ENCODE data around the gene L1TD1. TPM values are rescaled to one million over a fixed set of nuclear protein-coding genes. Genes with fewer than 3 reads are reported as not detected.
"Not testable (repeated sequence)": the region's sequence is repeated elsewhere in the genome, so short reads cannot be mapped to it uniquely, and the experiment has no call there.

L1TD1 gene
- total RNA-seq, 5 donors from 2014 or later (not counting 1 experiment from before 2014, with no cell fraction given): 0.09 to 0.47 (median 0.40) TPM; not detected in 1

GRCh38 chr1:62183164-62184020 lies 11.3 kb upstream of the L1TD1 start:
- H3K9me3 Mint-ChIP-seq; H3K36me3 Mint-ChIP-seq; H3K4me1 Mint-ChIP-seq; H3K27me3 Mint-ChIP-seq; CTCF ChIA-PET; H3K4me3 ChIP-seq (ENCODE audit: control insufficient read depth in 1 of 2, extremely low read depth in 1 of 2, low read length in 1 of 2); H3K4me3 Mint-ChIP-seq; H3K27me3 ChIP-seq (replicated peaks in 1 of 2; ENCODE audit: control insufficient read depth in 2 of 2, extremely low read depth in 1 of 2, insufficient read depth in 2 of 2, low read length in 1 of 2); H3K9me3 ChIP-seq; H3K27ac Mint-ChIP-seq; DNase-seq; H3K27ac ChIP-seq (ENCODE audit: low read length); ATAC-seq (replicated peaks in 1 of 4); H3K4me1 ChIP-seq (ENCODE audit: control insufficient read depth in 1 of 2, extremely low read depth in 1 of 2, insufficient read depth in 2 of 2, low read length in 2 of 2); H3K36me3 ChIP-seq (ENCODE audit: control insufficient read depth in 2 of 2, extremely low read depth in 1 of 2, insufficient read depth in 1 of 2, low read length in 1 of 2): not testable (repeated sequence)
- POLR2A ChIA-PET: interaction anchor here in 1 of 2 donors (0.6 kb wide), 1 partner anchor 14 kb away, joined by 3 read pairs; no protein-coding TSS in a partner anchor
- 81% methylated on average over 6 of the region's 11 CpGs for WGBS (ENCODE audit: insufficient coverage)

- POLR2A ChIA-PET: interaction anchor here in 1 of 2 donors (0.6 kb wide), 1 partner anchor 15 kb away, joined by 3 read pairs; no protein-coding TSS in a partner anchor
- Mint-ChIP-seq H3K27me3 (peaks cover 0 to 3% of the 10 kb centered on the region in 2 donors), H3K4me1 (no peaks in the 10 kb centered on the region)
These were observed 10.3 kb upstream of the L1TD1 start for GRCh38 chr1:62184336-62184735.

DNA sequence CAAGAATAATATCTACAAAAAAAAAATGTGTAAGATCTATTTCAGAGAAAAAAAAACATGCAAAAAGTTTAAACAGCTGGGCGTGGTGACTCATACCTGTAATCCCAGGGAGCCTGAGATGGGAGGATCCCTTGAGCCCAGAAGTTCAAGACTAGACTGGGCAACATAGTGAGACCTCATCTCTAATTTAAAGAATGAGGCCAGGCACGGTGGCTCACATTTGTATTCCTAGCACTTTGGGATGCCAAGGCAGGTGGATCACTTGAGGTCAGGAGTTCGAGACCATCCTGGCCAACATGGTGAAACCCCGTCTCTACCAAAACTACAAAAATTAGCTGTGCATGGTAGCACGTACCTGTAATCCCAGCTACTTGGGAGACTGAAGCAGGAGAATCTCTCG lies 9.4 kb upstream of the L1TD1 start:
- H3K4me1 ChIP-seq (ENCODE audit: control insufficient read depth in 1 of 2, extremely low read depth in 1 of 2, insufficient read depth in 2 of 2, low read length in 2 of 2); ATAC-seq (replicated peaks in 1 of 4); H3K4me3 Mint-ChIP-seq; H3K9me3 Mint-ChIP-seq; H3K36me3 ChIP-seq (ENCODE audit: control insufficient read depth in 2 of 2, extremely low read depth in 1 of 2, insufficient read depth in 1 of 2, low read length in 1 of 2); H3K4me1 Mint-ChIP-seq; H3K27ac ChIP-seq (ENCODE audit: low read length); H3K27me3 ChIP-seq (replicated peaks in 1 of 2; ENCODE audit: control insufficient read depth in 2 of 2, extremely low read depth in 1 of 2, insufficient read depth in 2 of 2, low read length in 1 of 2); DNase-seq; POLR2A ChIA-PET; H3K36me3 Mint-ChIP-seq; H3K4me3 ChIP-seq (ENCODE audit: control insufficient read depth in 1 of 2, extremely low read depth in 1 of 2, low read length in 1 of 2); H3K9me3 ChIP-seq; H3K27ac Mint-ChIP-seq; H3K27me3 Mint-ChIP-seq: not testable (repeated sequence)
- 81% methylated on average over 5 of the region's 6 CpGs for WGBS (ENCODE audit: insufficient coverage)
- CTCF ChIA-PET: interaction anchor here in 1 of 2 donors (0.9 kb wide), 1 partner anchor 120 kb away, joined by 3 read pairs; no protein-coding TSS in a partner anchor

More at GRCh38 chr1:62184336-62184735, 10.3 kb upstream of the L1TD1 start:
- no CpG with 5 or more reads among the region's 7 CpGs for WGBS (ENCODE audit: insufficient coverage)
- ATAC-seq (replicated peaks in 1 of 4) (no peak), DNase-seq (no peak)
- H3K9me3 Mint-ChIP-seq: no peaks in the 10 kb centered on the region
- no peaks in the 10 kb centered on the region for H3K4me1 ChIP-seq (ENCODE audit: control insufficient read depth in 1 of 2, extremely low read depth in 1 of 2, insufficient read depth in 2 of 2, low read length in 2 of 2)
- H3K27ac ChIP-seq (ENCODE audit: low read length): no peak overlapping the region
- CTCF ChIA-PET: no interaction called here
- H3K4me3 Mint-ChIP-seq: no peak overlapping the region
- no peak overlapping the region for H3K27ac Mint-ChIP-seq
- H3K27me3 ChIP-seq (replicated peaks in 1 of 2; ENCODE audit: control insufficient read depth in 2 of 2, extremely low read depth in 1 of 2, insufficient read depth in 2 of 2, low read length in 1 of 2): peaks cover 0 to 2% of the 10 kb centered on the region in 2 experiments
- no peak overlapping the region for H3K4me3 ChIP-seq (ENCODE audit: control insufficient read depth in 1 of 2, extremely low read depth in 1 of 2, low read length in 1 of 2)
- H3K9me3 ChIP-seq: no peaks in the 10 kb centered on the region
- no peaks in the 10 kb centered on the region for H3K36me3 ChIP-seq (ENCODE audit: control insufficient read depth in 2 of 2, extremely low read depth in 1 of 2, insufficient read depth in 1 of 2, low read length in 1 of 2)
- H3K36me3 Mint-ChIP-seq: no peaks in the 10 kb centered on the region

- ChIA-PET CTCF (no interaction called here), POLR2A (no interaction called here)
- Histone ChIP-seq H3K27me3 (replicated peaks in 1 of 2; ENCODE audit: control insufficient read depth in 2 of 2, extremely low read depth in 1 of 2, insufficient read depth in 2 of 2, low read length in 1 of 2) (peaks cover 0 to 2% of the 10 kb centered on the region in 2 experiments), H3K27ac (ENCODE audit: low read length) (no peak overlapping the region), H3K36me3 (ENCODE audit: control insufficient read depth in 2 of 2, extremely low read depth in 1 of 2, insufficient read depth in 1 of 2, low read length in 1 of 2) (no peaks in the 10 kb centered on the region), H3K9me3 (no peaks in the 10 kb centered on the region), H3K4me3 (ENCODE audit: control insufficient read depth in 1 of 2, extremely low read depth in 1 of 2, low read length in 1 of 2) (no peak overlapping the region), H3K4me1 (ENCODE audit: control insufficient read depth in 1 of 2, extremely low read depth in 1 of 2, insufficient read depth in 2 of 2, low read length in 2 of 2) (no peaks in the 10 kb centered on the region)
- Mint-ChIP-seq H3K27ac (no peak overlapping the region), H3K4me1 (no peaks in the 10 kb centered on the region), H3K27me3 (peaks cover 0 to 3% of the 10 kb centered on the region in 2 donors), H3K4me3 (no peak overlapping the region), H3K36me3 (no peaks in the 10 kb centered on the region), H3K9me3 (no peaks in the 10 kb centered on the region)
- ATAC-seq (replicated peaks in 1 of 4) (no peak), DNase-seq (no peak)
- WGBS (ENCODE audit: insufficient coverage): no CpG with 5 or more reads among the region's 3 CpGs
These were observed 9.0 kb upstream of the L1TD1 start for GRCh38 chr1:62185677-62186076.

- H3K36me3 Mint-ChIP-seq: no peaks in the 10 kb centered on the region
These were observed 7.1 kb upstream of the L1TD1 start for GRCh38 chr1:62187548-62187947.

GRCh38 chr1:62188111-62188510 lies 6.5 kb upstream of the L1TD1 start:
- no peak overlapping the region for H3K4me3 Mint-ChIP-seq
- no peaks in the 10 kb centered on the region for H3K4me1 Mint-ChIP-seq
- H3K4me1 ChIP-seq (ENCODE audit: control insufficient read depth in 1 of 2, extremely low read depth in 1 of 2, insufficient read depth in 2 of 2, low read length in 2 of 2): no peaks in the 10 kb centered on the region
- H3K27ac Mint-ChIP-seq: no peak overlapping the region
- 100% methylated on average over 1 of the region's 8 CpGs for WGBS (ENCODE audit: insufficient coverage)
- ATAC-seq (replicated peaks in 1 of 4) (no peak), DNase-seq (no peak)
- no peaks in the 10 kb centered on the region for H3K36me3 Mint-ChIP-seq
- no peaks in the 10 kb centered on the region for H3K9me3 Mint-ChIP-seq
- no peaks in the 10 kb centered on the region for H3K36me3 ChIP-seq (ENCODE audit: control insufficient read depth in 2 of 2, extremely low read depth in 1 of 2, insufficient read depth in 1 of 2, low read length in 1 of 2)
- H3K27ac ChIP-seq (ENCODE audit: low read length): no peak overlapping the region
- H3K27me3 Mint-ChIP-seq: peaks cover 6 to 8% of the 10 kb centered on the region in 2 donors
- H3K9me3 ChIP-seq: no peaks in the 10 kb centered on the region
- CTCF ChIA-PET: no interaction called here
- H3K4me3 ChIP-seq (ENCODE audit: control insufficient read depth in 1 of 2, extremely low read depth in 1 of 2, low read length in 1 of 2): no peak overlapping the region
- POLR2A ChIA-PET: no interaction called here
- peaks cover 0 to 2% of the 10 kb centered on the region in 2 experiments for H3K27me3 ChIP-seq (replicated peaks in 1 of 2; ENCODE audit: control insufficient read depth in 2 of 2, extremely low read depth in 1 of 2, insufficient read depth in 2 of 2, low read length in 1 of 2)

More at GRCh38 chr1:62187548-62187947, 7.1 kb upstream of the L1TD1 start:
- Histone ChIP-seq H3K4me3 (ENCODE audit: control insufficient read depth in 1 of 2, extremely low read depth in 1 of 2, low read length in 1 of 2) (no peak overlapping the region), H3K9me3 (no peaks in the 10 kb centered on the region), H3K27ac (ENCODE audit: low read length) (no peak overlapping the region), H3K36me3 (ENCODE audit: control insufficient read depth in 2 of 2, extremely low read depth in 1 of 2, insufficient read depth in 1 of 2, low read length in 1 of 2) (no peaks in the 10 kb centered on the region), H3K27me3 (replicated peaks in 1 of 2; ENCODE audit: control insufficient read depth in 2 of 2, extremely low read depth in 1 of 2, insufficient read depth in 2 of 2, low read length in 1 of 2) (peaks cover 0 to 2% of the 10 kb centered on the region in 2 experiments), H3K4me1 (ENCODE audit: control insufficient read depth in 1 of 2, extremely low read depth in 1 of 2, insufficient read depth in 2 of 2, low read length in 2 of 2) (no peaks in the 10 kb centered on the region)
- ChIA-PET POLR2A (no interaction called here), CTCF (no interaction called here)
- Mint-ChIP-seq H3K9me3 (no peaks in the 10 kb centered on the region), H3K4me3 (no peak overlapping the region), H3K4me1 (no peaks in the 10 kb centered on the region), H3K27me3 (peaks cover under 1 to 2% of the 10 kb centered on the region in 2 donors), H3K27ac (no peak overlapping the region)
- 83% methylated on average over 4 of the region's 5 CpGs for WGBS (ENCODE audit: insufficient coverage)
- no peak for DNase-seq
- ATAC-seq (replicated peaks in 1 of 4): no peak
